Measurements from ENCODE around the gene GTF2IRD1. TPM values are rescaled to one million over a fixed set of nuclear protein-coding genes. Genes with fewer than 3 reads are reported as not detected.

Gene GTF2IRD1
- total and polyA plus RNA-seq, 2 donors (not counting 1 experiment from before 2014, with no cell fraction given) = 7.8 to 14.7 TPM

DNA sequence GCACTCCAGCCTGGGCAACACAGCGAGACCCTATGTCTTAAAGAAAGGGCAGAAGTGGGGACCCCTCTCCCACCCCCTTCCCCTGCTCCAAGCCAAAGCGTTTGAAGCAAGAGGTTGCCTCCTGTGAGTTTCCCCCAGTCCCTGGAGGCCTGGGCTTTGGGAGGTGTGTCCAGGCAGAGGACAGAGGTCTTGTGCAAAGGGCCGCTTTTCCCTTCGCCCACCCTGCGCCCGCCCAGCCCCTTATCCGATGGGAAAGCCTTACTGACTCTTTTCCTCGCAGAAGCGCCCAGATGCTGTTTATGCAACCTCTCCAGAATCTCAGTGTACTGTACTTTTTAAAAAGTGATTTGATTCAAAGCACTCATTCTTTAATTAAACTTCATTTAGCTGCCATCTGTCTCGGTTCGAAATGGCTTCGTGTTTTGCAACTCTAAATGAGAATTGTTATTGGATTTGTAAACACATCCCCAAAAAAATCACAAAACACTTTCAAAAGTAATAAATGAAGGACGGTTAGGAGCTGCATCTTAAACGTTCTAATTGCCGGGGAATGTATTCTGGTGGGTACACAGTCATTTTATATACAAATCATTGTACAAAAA lies 153.3 kb downstream of the GTF2IRD1 start:
- peak overlapping the region; percentile 62 for H2AFZ ChIP-seq (ENCODE audit: low read length)
- H3K4me1 ChIP-seq (ENCODE audit: control insufficient read depth, extremely low read depth, insufficient read depth, low read length) = peaks cover 3% of the 10 kb centered on the region
- no peaks in the 10 kb centered on the region for H3K36me3 ChIP-seq (ENCODE audit: control insufficient read depth, insufficient read depth, low read length)
- no peak for DNase-seq (ENCODE audit: low read depth in 2 of 2)
- H3K9me3 ChIP-seq (ENCODE audit: control insufficient read depth, insufficient read depth, low read depth, low read length) = no peaks in the 10 kb centered on the region
- H3K9ac ChIP-seq (ENCODE audit: insufficient read depth, low read length) = peak overlapping the region; percentile 23
- H3K27me3 ChIP-seq (ENCODE audit: control insufficient read depth, insufficient read depth, low read length) = no peaks in the 10 kb centered on the region
- H4K20me1 ChIP-seq (ENCODE audit: control insufficient read depth, extremely low read depth, insufficient read depth, low read length) = no peaks in the 10 kb centered on the region
- TF ChIP-seq, protein P1, sequence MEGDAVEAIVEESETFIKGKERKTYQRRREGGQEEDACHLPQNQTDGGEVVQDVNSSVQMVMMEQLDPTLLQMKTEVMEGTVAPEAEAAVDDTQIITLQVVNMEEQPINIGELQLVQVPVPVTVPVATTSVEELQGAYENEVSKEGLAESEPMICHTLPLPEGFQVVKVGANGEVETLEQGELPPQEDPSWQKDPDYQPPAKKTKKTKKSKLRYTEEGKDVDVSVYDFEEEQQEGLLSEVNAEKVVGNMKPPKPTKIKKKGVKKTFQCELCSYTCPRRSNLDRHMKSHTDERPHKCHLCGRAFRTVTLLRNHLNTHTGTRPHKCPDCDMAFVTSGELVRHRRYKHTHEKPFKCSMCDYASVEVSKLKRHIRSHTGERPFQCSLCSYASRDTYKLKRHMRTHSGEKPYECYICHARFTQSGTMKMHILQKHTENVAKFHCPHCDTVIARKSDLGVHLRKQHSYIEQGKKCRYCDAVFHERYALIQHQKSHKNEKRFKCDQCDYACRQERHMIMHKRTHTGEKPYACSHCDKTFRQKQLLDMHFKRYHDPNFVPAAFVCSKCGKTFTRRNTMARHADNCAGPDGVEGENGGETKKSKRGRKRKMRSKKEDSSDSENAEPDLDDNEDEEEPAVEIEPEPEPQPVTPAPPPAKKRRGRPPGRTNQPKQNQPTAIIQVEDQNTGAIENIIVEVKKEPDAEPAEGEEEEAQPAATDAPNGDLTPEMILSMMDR (conservative IDR thresholded peaks at IDR 0.05 in 1 of 2, IDR thresholded peaks at IDR 0.05 in 1 of 2; ENCODE audit: low read depth in 1 of 2, low read length in 2 of 2) = no peak
- TF ChIP-seq EZH2 (IDR thresholded peaks at IDR 0.05; ENCODE audit: low read length, missing control alignments) = no peak
- peak overlapping the region in 1 of 4 experiments; percentile 46 for H3K4me3 ChIP-seq (replicated peaks in 1 of 4; ENCODE audit: control extremely low read depth in 1 of 4, insufficient read depth in 1 of 4, low read depth in 3 of 4, low read length in 4 of 4)
- H3K79me2 ChIP-seq (ENCODE audit: control insufficient read depth, insufficient read depth, low read length) = no peaks in the 10 kb centered on the region
- H3K4me2 ChIP-seq (ENCODE audit: extremely low read depth, insufficient read depth, low read length) = peak overlapping the region; percentile 75
- no peak overlapping the region for H3K27ac ChIP-seq (ENCODE audit: insufficient read depth, low read length)

DNA sequence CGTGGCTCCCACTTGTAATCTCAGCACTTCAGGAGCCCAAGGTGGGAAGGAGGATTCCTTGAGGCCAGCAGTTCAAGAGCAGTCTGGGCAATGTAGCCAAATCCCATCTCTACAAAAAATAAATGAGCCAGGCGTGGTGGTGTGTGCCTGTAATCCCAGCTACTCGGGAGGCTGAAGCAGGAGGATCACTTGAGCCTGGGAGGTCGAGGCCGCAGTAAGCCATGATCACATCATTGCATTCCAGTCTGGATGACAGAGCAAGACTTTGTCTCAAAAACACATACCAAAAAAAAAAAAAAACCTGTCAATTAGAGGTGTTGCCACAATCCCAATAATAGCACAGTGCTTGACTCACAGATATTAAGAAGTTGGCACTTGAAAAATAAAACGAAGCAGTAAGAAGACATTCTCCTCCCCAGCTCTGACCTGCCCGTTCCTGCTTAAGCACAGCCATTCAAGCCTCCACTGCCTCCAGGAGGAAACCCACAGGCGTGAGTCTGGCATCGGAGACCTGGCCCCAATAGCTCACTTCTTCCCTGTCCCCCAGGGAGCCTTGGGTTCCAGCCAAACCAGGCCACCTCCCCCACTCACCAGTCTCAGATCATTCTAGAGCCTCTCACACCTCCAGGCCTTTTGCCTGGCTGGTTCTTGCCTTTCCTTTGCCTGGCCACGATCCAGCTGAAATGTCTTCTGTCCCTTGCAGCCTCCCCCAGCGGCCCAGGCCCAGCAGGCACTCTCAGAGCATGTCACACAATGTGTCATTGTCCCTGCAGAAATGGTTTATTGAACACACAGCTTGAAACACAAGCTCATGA lies 158.5 kb downstream of the GTF2IRD1 start:
- H3K9ac ChIP-seq (ENCODE audit: insufficient read depth, low read length) = no peak overlapping the region

More for the DNA sequence above, 158.5 kb downstream of the GTF2IRD1 start:
- no peaks in the 10 kb centered on the region for H4K20me1 ChIP-seq (ENCODE audit: control insufficient read depth, extremely low read depth, insufficient read depth, low read length)
- no peaks in the 10 kb centered on the region for H3K79me2 ChIP-seq (ENCODE audit: control insufficient read depth, insufficient read depth, low read length)
- no peak overlapping the region for H3K4me2 ChIP-seq (ENCODE audit: extremely low read depth, insufficient read depth, low read length)
- peak in 1 of 2 donors; percentile 59 for DNase-seq (ENCODE audit: low read depth in 2 of 2)
- H3K36me3 ChIP-seq (ENCODE audit: control insufficient read depth, insufficient read depth, low read length) = no peaks in the 10 kb centered on the region
- no peaks in the 10 kb centered on the region for H3K4me1 ChIP-seq (ENCODE audit: control insufficient read depth, extremely low read depth, insufficient read depth, low read length)
- H3K27ac ChIP-seq (ENCODE audit: insufficient read depth, low read length) = no peak overlapping the region
- H2AFZ ChIP-seq (ENCODE audit: low read length) = no peak overlapping the region
- no peak overlapping the region for H3K4me3 ChIP-seq (replicated peaks in 1 of 4; ENCODE audit: control extremely low read depth in 1 of 4, insufficient read depth in 1 of 4, low read depth in 3 of 4, low read length in 4 of 4)
- H3K9me3 ChIP-seq (ENCODE audit: control insufficient read depth, insufficient read depth, low read depth, low read length) = no peaks in the 10 kb centered on the region
- no peaks in the 10 kb centered on the region for H3K27me3 ChIP-seq (ENCODE audit: control insufficient read depth, insufficient read depth, low read length)
- TF ChIP-seq, protein P1 (conservative IDR thresholded peaks at IDR 0.05 in 1 of 2, IDR thresholded peaks at IDR 0.05 in 1 of 2; ENCODE audit: low read depth in 1 of 2, low read length in 2 of 2) = no peak
- no peak for TF ChIP-seq EZH2 (IDR thresholded peaks at IDR 0.05; ENCODE audit: low read length, missing control alignments)
